HepG2 (cell line): ENCODE data around the gene CARHSP1. TPM values are rescaled to one million over a fixed set of nuclear protein-coding genes. Genes with fewer than 3 reads are reported as not detected.
A peak's percentile ranks its signal among the peaks of the same experiment; 100 is the strongest.

ENCODE experiments used
- ATAC-seq: fragments of 200-7000 bp; cut with Tn5 transposase; 3 replicates; pipeline ENCODE4 v1.9.1; 2020; ENCODE audit warnings: mild to moderate bottlenecking, moderate library complexity
- BruUV-seq: library from RNA; stranded (reverse); fragments of 400-500 nt; replicated peaks from 2 replicates; lab custom pipeline; 2021; lab: Mats Ljungman, UMichigan
- CTCF ChIA-PET: fragments of 300-600 bp; formaldehyde crosslinking; extraction: SDS; loops from one replicate; lab custom pipeline; 2021; ENCODE audit warnings: low total read pairs, inconsistent platforms, low intra/inter-chr PET ratio; lab: Yijun Ruan, JAX
- POLR2A ChIA-PET: fragments of 350-600 bp; sonication (Branson Sonifier 250); formaldehyde crosslinking; loops from one replicate; lab custom pipeline; 2020; ENCODE audit warnings: antibody characterized with exemption, inconsistent platforms; lab: Yijun Ruan, JAX
- DNase-seq: peaks from one replicate; pipeline ENCODE4 v3.0.0-alpha.2; 2015; ENCODE audit warnings: low spot score
- FAIRE-seq: peaks from 3 replicates; lab custom pipeline; 2011; peaks lifted over from hg19 to GRCh38; lab: Jason Lieb, UNC
- H2AFZ ChIP-seq: one replicate; pipeline ENCODE4 v1.6.1; 2011; ENCODE audit warnings: low read length, inconsistent platforms
- H3K27ac ChIP-seq: fragments of 300-600 bp; 3 replicates; pipeline ENCODE4 v1.8.0; 2011; ENCODE audit warnings: mixed run types, mild to moderate bottlenecking, mixed read lengths, low read length, inconsistent platforms; ENCODE audit not compliant: insufficient read depth; ENCODE audit errors: extremely low read length
- H3K27me3 ChIP-seq, 2 experiments: fragments of 200-600 bp in 1 of 2; 2 replicates in 1 of 2; 3 replicates in 1 of 2; pipeline versions ENCODE4 v1.6.0 to v1.8.0; 2011; ENCODE audit warnings: low read length in 2 of 2, mild to moderate bottlenecking in 2 of 2, moderate library complexity in 2 of 2, inconsistent platforms in 1 of 2; ENCODE audit not compliant: insufficient read depth in 2 of 2, control insufficient read depth in 1 of 2
- H3K36me3 ChIP-seq, 2 experiments: fragments of 200-600 bp in 1 of 2; replicated peaks in 1 of 2; 2 replicates in 1 of 2; 3 replicates in 1 of 2; pipeline versions ENCODE4 v1.5.1 to v1.8.0; 2011; ENCODE audit warnings: low read length in 2 of 2, inconsistent platforms in 1 of 2; ENCODE audit not compliant: insufficient read depth in 2 of 2, control insufficient read depth in 1 of 2
- H3K4me1 ChIP-seq: 2 replicates; pipeline ENCODE4 v1.5.1; 2012; ENCODE audit warnings: low read length, inconsistent platforms; ENCODE audit not compliant: insufficient read depth
- H3K4me2 ChIP-seq: 2 replicates; pipeline ENCODE4 v1.6.0; 2011; ENCODE audit warnings: low read depth, low read length, inconsistent platforms
- H3K4me3 ChIP-seq, 3 experiments: fragments of 200-600 bp in 1 of 3; sonication (generic), shearing (Covaris generic) in 1 of 3; replicated peaks in 1 of 3; 2 replicates each; pipeline ENCODE4 v1.5.1; 2011 to 2016; ENCODE audit warnings: low read length in 3 of 3, inconsistent platforms in 2 of 3, low read depth in 2 of 3, mild to moderate bottlenecking in 2 of 3, control low read depth in 1 of 3, mixed read lengths in 1 of 3; ENCODE audit not compliant: insufficient read depth in 1 of 3
- H3K79me2 ChIP-seq: one replicate; pipeline ENCODE4 v1.6.1; 2011; ENCODE audit warnings: low read length, inconsistent platforms; ENCODE audit not compliant: insufficient read depth
- H3K9ac ChIP-seq: 2 replicates; pipeline ENCODE4 v1.6.0; 2011; ENCODE audit warnings: mild to moderate bottlenecking, low read depth, low read length, inconsistent platforms; ENCODE audit not compliant: insufficient read depth
- H3K9me3 ChIP-seq: 2 replicates; pipeline ENCODE4 v1.5.1; 2012; ENCODE audit warnings: mild to moderate bottlenecking, low read length
- H4K20me1 ChIP-seq: 2 replicates; pipeline ENCODE4 v1.6.0; 2011; ENCODE audit warnings: inconsistent platforms, mild to moderate bottlenecking, low read length, moderate library complexity; ENCODE audit not compliant: insufficient read depth
- AGO2 ChIP-seq: fragments of 200-400 bp; formaldehyde crosslinking; optimal IDR thresholded peaks from 2 replicates; pipeline ENCODE3; 2017; ENCODE audit warnings: mild to moderate bottlenecking, low read depth, low read length, moderate library complexity
- CBFB ChIP-seq: sonication (generic); formaldehyde crosslinking; IDR thresholded peaks from 2 replicates; pipeline ENCODE4 v1.4.0; 2020; ENCODE audit warnings: missing genetic modification reagents
- HOXA9 ChIP-seq: sonication (generic); formaldehyde crosslinking; IDR thresholded peaks from 2 replicates; pipeline ENCODE4 v1.8.1; 2022; ENCODE audit warnings: missing genetic modification reagents, mild to moderate bottlenecking, moderate library complexity, borderline replicate concordance
- MEF2D ChIP-seq: sonication (generic); formaldehyde crosslinking; IDR thresholded peaks from 2 replicates; pipeline ENCODE4 v1.5.1; 2020; ENCODE audit warnings: mild to moderate bottlenecking, missing genetic modification reagents
- RBM39 ChIP-seq: fragments of 200-400 bp; formaldehyde crosslinking; IDR thresholded peaks from one replicate; pipeline ENCODE4 v1.6.1; 2018; ENCODE audit warnings: antibody characterized with exemption, mild to moderate bottlenecking, low read depth, low read length; ENCODE audit not compliant: poor library complexity, severe bottlenecking
- SYNCRIP ChIP-seq: fragments of 200-400 bp; formaldehyde crosslinking; IDR thresholded peaks from 2 replicates; pipeline ENCODE4 v1.6.1; 2018; ENCODE audit warnings: mild to moderate bottlenecking, low read depth, low read length; ENCODE audit not compliant: insufficient read depth
- UBTF ChIP-seq: sonication (generic); formaldehyde crosslinking; IDR thresholded peaks from 2 replicates; pipeline ENCODE4 v1.4.0; 2020; ENCODE audit warnings: mild to moderate bottlenecking, missing genetic modification reagents
- ZNF280B ChIP-seq: sonication (generic); formaldehyde crosslinking; IDR thresholded peaks from 2 replicates; pipeline ENCODE4 v1.5.0; 2020; ENCODE audit warnings: missing genetic modification reagents, mild to moderate bottlenecking, borderline replicate concordance
- ZNF331 ChIP-seq: sonication (generic); formaldehyde crosslinking; IDR thresholded peaks from 2 replicates; pipeline ENCODE4 v1.4.0; 2020; ENCODE audit warnings: missing genetic modification reagents
- ZNF350 ChIP-seq: sonication (generic); formaldehyde crosslinking; IDR thresholded peaks from 2 replicates; pipeline ENCODE4 v1.4.0; 2020; ENCODE audit warnings: mild to moderate bottlenecking, low read depth, missing genetic modification reagents, borderline replicate concordance
- ZNF414 ChIP-seq: sonication (generic); formaldehyde crosslinking; IDR thresholded peaks from 2 replicates; pipeline ENCODE4 v1.5.0; 2020; ENCODE audit warnings: missing genetic modification reagents
- ZNF687 ChIP-seq: sonication (generic); formaldehyde crosslinking; IDR thresholded peaks from 2 replicates; pipeline ENCODE4 v1.5.1; 2020; ENCODE audit warnings: mild to moderate bottlenecking, missing genetic modification reagents, moderate library complexity
- ZNF720 ChIP-seq: sonication (generic); formaldehyde crosslinking; IDR thresholded peaks from 2 replicates; pipeline ENCODE4 v1.4.0; 2020; ENCODE audit warnings: missing genetic modification reagents
- ZSCAN9 ChIP-seq: IDR thresholded peaks from 2 replicates; pipeline ENCODE4 v1.6.1; 2016; ENCODE audit warnings: borderline replicate concordance
- WGBS: methylation state at CpG from one replicate; pipeline ENCODE4 v1.1.6; 2017; ENCODE audit warnings: low lambda C conversion rate; 5-methylcytosine and 5-hydroxymethylcytosine counted together
- in situ Hi-C: cut with HindIII; loops from 2 replicates; pipeline ENCODE4 v1.10.0; 2017; ENCODE audit warnings: low pct_unique_long_range_greater_than_20kb; ENCODE audit not compliant: extremely low pct_ligation_motif_present
- intact Hi-C: fragments of 100-400 bp; cut with micrococcal nuclease; formaldehyde crosslinking; loops from one replicate; pipeline ENCODE4 v1.10.0; 2022; ENCODE audit not compliant: unreplicated experiment
- polyA plus RNA-seq, 8 experiments: library from polyadenylated mRNA; depleted of rRNA in 3 of 8; stranded (reverse) in 7 of 8; unstranded in 1 of 8; fragments of >200 nt; fragmentation: Illumina TruSeq in 4 of 8; extraction: Trizol in 4 of 8; gene quantifications; 2 replicates each; pipeline versions ENCODE4 v1.2.1 to v1.2.3, GENCODE V29; 2011 to 2016; ENCODE audit warnings: low read depth in 4 of 8, missing spikeins in 1 of 8, mixed read lengths in 1 of 8; ENCODE audit not compliant: insufficient read depth in 1 of 8
- total RNA-seq, 5 experiments: library from RNA; depleted of rRNA; stranded (reverse); fragments of >200 nt; fragmentation: Illumina TruSeq; extraction: Trizol; gene quantifications; 2 replicates each; pipeline ENCODE4 v1.2.3, GENCODE V29; 2016; ENCODE audit warnings: low read depth in 1 of 5

CARHSP1 gene
- total and polyA plus RNA-seq, 2 of the 13 experiments (the other 11 are each of a cell fraction or from before 2014, with no cell fraction given), result 173 to 345 TPM

- FAIRE-seq (no peak), ATAC-seq (no peak), DNase-seq (no peak)
- Histone ChIP-seq H3K9ac (no peak overlapping the region), H3K36me3 (peaks cover 56 to 83% of the 10 kb centered on the region in 2 experiments), H3K4me3 (no peak overlapping the region), H3K27me3 (no peaks in the 10 kb centered on the region), H3K4me2 (no peak overlapping the region), H3K4me1 (peaks cover 30% of the 10 kb centered on the region), H4K20me1 (peaks cover 44% of the 10 kb centered on the region), H3K27ac (no peak overlapping the region), H3K79me2 (peaks cover 19% of the 10 kb centered on the region), H3K9me3 (no peaks in the 10 kb centered on the region), H2AFZ (no peak overlapping the region)
- intact Hi-C loops, result no loop called here
- in situ Hi-C loops, result no loop called here
- BruUV-seq, result no TSS peak
- ChIA-PET CTCF (interaction anchor here (1.2 kb wide), 1 partner anchor 18 kb away, joined by 3 read pairs; no protein-coding TSS in a partner anchor), POLR2A (interaction anchor here (1.0 to 7.5 kb wide), 4 partner anchors 9 to 29 kb away, joined by 3 to 105 read pairs (median 5); partner anchors contain the start of gene CARHSP1)
- 96% methylated on average over 11 of the region's 11 CpGs for WGBS
- peak; percentile 47; the same call in 1 of the 2 replicates for TF ChIP-seq ZNF280B (CRISPR knock-in tag)
- peak; percentile 67 for TF ChIP-seq RBM39
- peak; percentile 67 for TF ChIP-seq AGO2
- no peak for TF ChIP-seq ZNF720 (CRISPR knock-in tag)
- peak; percentile 41 for TF ChIP-seq ZNF687 (CRISPR knock-in tag)
- TF ChIP-seq HOXA9, result 0 out of 2 replicates have a peak, but pooled peaks have one; percentile 37
- TF ChIP-seq ZNF350 (CRISPR knock-in tag), result peak; percentile 11; the same call in 1 of the 2 replicates
- TF ChIP-seq ZSCAN9 (CRISPR knock-in tag), result no peak
- no peak for TF ChIP-seq ZNF414 (CRISPR knock-in tag)
- TF ChIP-seq CBFB, result no peak
- 0 out of 2 replicates have a peak, but pooled peaks have one; percentile 46 for TF ChIP-seq MEF2D (CRISPR knock-in tag)
- TF ChIP-seq UBTF (CRISPR knock-in tag), result 0 out of 2 replicates have a peak, but pooled peaks have one; percentile 18
- no peak for TF ChIP-seq SYNCRIP
- TF ChIP-seq ZNF331, result no peak
Observed at GRCh38 chr16:8855051-8855786, 13.6 kb downstream of the CARHSP1 start.
